AG04450 (cell line): ENCODE data around the gene LIPJ. TPM values are rescaled to one million over a fixed set of nuclear protein-coding genes. Genes with fewer than 3 reads are reported as not detected.

Experiments used
- polyA plus RNA-seq: library from polyadenylated mRNA; depleted of rRNA; stranded (reverse); fragments of >200 nt; gene quantifications from 2 replicates; pipeline ENCODE4 v1.2.3, GENCODE V29; 2011; rRNA removed
- small RNA-seq: library from RNA; depleted of rRNA; stranded (forward); fragments of <200 nt; gene quantifications from one replicate; pipeline ENCODE3, GENCODE V24; 2012; ENCODE audit warnings: low read depth; ENCODE audit not compliant: insufficient read length

Gene LIPJ
- polyA plus RNA-seq, 1 experiment, result not detected

Small RNAs within 50 kb of the gene (small RNA-seq; reads per million reads assigned to genes)
- not detected for gene RF00019

Other genes starting within 250 kb of the LIPJ start
- 6.1 and 8.0 TPM in 2 replicates for gene RNLS, start 3.4 kb upstream of the LIPJ start, polyA plus RNA-seq
- not detected in 2 replicates for gene LIPF, start 77.7 kb downstream of the LIPJ start, polyA plus RNA-seq
- not detected in 2 replicates for gene LIPK, start 119.5 kb downstream of the LIPJ start, polyA plus RNA-seq
- gene LIPN, start 173.3 kb downstream of the LIPJ start, polyA plus RNA-seq, result not detected in 2 replicates
- not detected in 2 replicates for gene LIPM, start 216.0 kb downstream of the LIPJ start, polyA plus RNA-seq